Naive thymus-derived CD4-positive, alpha-beta T cell (primary cell): Measurements from ENCODE around the gene MRPS27. TPM values are rescaled to one million over a fixed set of nuclear protein-coding genes. Genes with fewer than 3 reads are reported as not detected.

Source experiments
- ATAC-seq: fragments of 150-1000 bp; cut with Tn5 transposase; 2 replicates; pipeline ENCODE4 v1.10.0; 2021; ENCODE audit warnings: mild to moderate bottlenecking, moderate library complexity
- CTCF ChIA-PET: fragments of 350-600 bp; sonication (Branson Sonifier 250); formaldehyde crosslinking; loops from one replicate; lab custom pipeline; 2021; ENCODE audit warnings: antibody characterized with exemption; lab: Charles Lee
- POLR2A ChIA-PET: fragments of 350-600 bp; sonication (Branson Sonifier 250); formaldehyde crosslinking; loops from one replicate; lab custom pipeline; 2021; ENCODE audit warnings: antibody characterized with exemption, inconsistent platforms; lab: Charles Lee
- DNase-seq, 9 donors: peaks; one replicate each; pipeline versions ENCODE4 v3.0.0 to v3.0.0-alpha.2; 2020 to 2022; ENCODE audit warnings: mixed read lengths in 1 of 9
- H3K27ac ChIP-seq: one replicate; pipeline ENCODE4 v1.7.0; 2013; ENCODE audit warnings: mild to moderate bottlenecking, low read depth, low read length, moderate library complexity
- H3K27me3 ChIP-seq, 2 donors: one replicate each; pipeline ENCODE4 v1.7.0; 2013; ENCODE audit warnings: low read length in 2 of 2, mild to moderate bottlenecking in 2 of 2, moderate library complexity in 2 of 2; ENCODE audit not compliant: control insufficient read depth in 2 of 2, insufficient read depth in 2 of 2
- H3K36me3 ChIP-seq, 3 experiments: 1 replicate in 2 of 3; 2 replicates in 1 of 3; pipeline ENCODE4 v1.7.0; 2013; ENCODE audit warnings: low read length in 3 of 3, mild to moderate bottlenecking in 3 of 3, moderate library complexity in 1 of 3; ENCODE audit not compliant: insufficient read depth in 3 of 3, control insufficient read depth in 2 of 3
- H3K4me1 ChIP-seq, 2 donors: one replicate each; pipeline ENCODE4 v1.7.0; 2013; ENCODE audit warnings: low read length in 2 of 2, mild to moderate bottlenecking in 2 of 2, moderate library complexity in 1 of 2; ENCODE audit not compliant: control insufficient read depth in 2 of 2, insufficient read depth in 2 of 2
- H3K4me3 ChIP-seq: 2 replicates; pipeline ENCODE4 v1.7.0; 2013; ENCODE audit warnings: mild to moderate bottlenecking, low read length
- H3K9me3 ChIP-seq, 3 experiments: 1 replicate in 2 of 3; 2 replicates in 1 of 3; pipeline ENCODE4 v1.7.0; 2013; ENCODE audit warnings: low read length in 3 of 3; ENCODE audit not compliant: control insufficient read depth in 2 of 3
- H3K27ac Mint-ChIP-seq, 9 donors: one replicate each; pipeline ENCODE4 v1.8.0; 2020 to 2022; ENCODE audit warnings: mixed read lengths in 9 of 9, mild to moderate bottlenecking in 8 of 9, moderate library complexity in 5 of 9, inconsistent platforms in 2 of 9
- H3K27me3 Mint-ChIP-seq, 5 donors: one replicate each; pipeline ENCODE4 v1.8.0; 2021 to 2022; ENCODE audit warnings: mixed read lengths in 5 of 5, mild to moderate bottlenecking in 1 of 5
- H3K36me3 Mint-ChIP-seq, 5 donors: one replicate each; pipeline ENCODE4 v1.8.0; 2020 to 2022; ENCODE audit warnings: mixed read lengths in 5 of 5, mild to moderate bottlenecking in 3 of 5, inconsistent platforms in 1 of 5
- H3K4me1 Mint-ChIP-seq, 7 donors: one replicate each; pipeline ENCODE4 v1.8.0; 2020 to 2022; ENCODE audit warnings: mixed read lengths in 7 of 7, mild to moderate bottlenecking in 3 of 7, inconsistent platforms in 1 of 7
- H3K4me3 Mint-ChIP-seq, 10 donors: one replicate each; pipeline ENCODE4 v1.8.0; 2020 to 2022; ENCODE audit warnings: mild to moderate bottlenecking in 10 of 10, mixed read lengths in 10 of 10, moderate library complexity in 6 of 10, inconsistent platforms in 2 of 10
- H3K9me3 Mint-ChIP-seq, 11 donors: one replicate each; pipeline ENCODE4 v1.8.0; 2020 to 2022; ENCODE audit warnings: mixed read lengths in 11 of 11, mild to moderate bottlenecking in 4 of 11, inconsistent platforms in 1 of 11, moderate library complexity in 1 of 11
- intact Hi-C, 2 donors: fragments of 100-400 bp; cut with micrococcal nuclease; formaldehyde crosslinking; loops; one replicate each; pipeline ENCODE4 v1.15.1; 2023
- polyA plus RNA-seq, 2 donors: library from polyadenylated mRNA; unstranded; fragments of 300-500 nt; fragmentation: Illumina TruSeq; gene quantifications; one replicate each; pipeline ENCODE4 v1.2.3, GENCODE V29; 2021
- total RNA-seq, 6 experiments: library from RNA in 5 of 6; stranded (reverse) in 5 of 6; gene quantifications; 1 replicate in 5 of 6; 2 replicates in 1 of 6; pipeline ENCODE4 v1.2.3 and lab custom pipeline; 2021 to 2026

MRPS27 gene
- total and polyA plus RNA-seq, 7 experiments from 2014 or later, result 35.2 to 54.0 (median 39.5) TPM

DNA sequence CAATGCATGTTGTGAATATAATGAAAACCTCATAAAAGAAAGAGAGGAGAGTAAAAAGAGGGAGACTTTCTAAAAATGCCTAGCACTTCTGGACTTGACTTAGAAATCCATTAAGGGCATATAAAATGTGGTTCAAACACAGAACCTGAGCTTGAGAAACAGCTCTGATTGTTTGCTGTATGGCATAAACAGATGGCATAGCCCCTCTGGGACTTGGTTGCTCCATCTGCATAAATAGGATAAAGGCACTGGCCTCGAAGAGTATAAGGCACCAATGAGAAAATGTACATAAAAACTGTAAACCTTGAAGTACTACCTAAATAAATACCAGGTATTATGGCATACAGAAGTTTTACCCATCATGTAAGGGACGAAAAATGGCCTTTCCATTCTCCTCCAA, 23.8 kb downstream of the MRPS27 start:
- Histone ChIP-seq H3K4me3 (no peak overlapping the region), H3K36me3 (peaks cover 0 to 12% (median 4%) of the 10 kb centered on the region in 3 experiments), H3K4me1 (peaks cover 0 to 4% of the 10 kb centered on the region in 2 donors), H3K27me3 (no peaks in the 10 kb centered on the region), H3K9me3 (no peaks in the 10 kb centered on the region), H3K27ac (no peak overlapping the region)
- Mint-ChIP-seq H3K27me3 (no peaks in the 10 kb centered on the region), H3K27ac (no peak overlapping the region), H3K4me1 (peaks cover 16 to 31% (median 19%) of the 10 kb centered on the region in 7 donors), H3K4me3 (no peak overlapping the region), H3K36me3 (peaks cover 15 to 50% (median 25%) of the 10 kb centered on the region in 5 donors), H3K9me3 (no peaks in the 10 kb centered on the region)
- CTCF ChIA-PET, result interaction anchor here (0.7 kb wide), 1 partner anchor 741 kb away, joined by 4 read pairs; no protein-coding TSS in a partner anchor
- POLR2A ChIA-PET, result interaction anchor here (0.6 to 0.7 kb wide), 2 partner anchors 16 to 24 kb away, joined by 4 read pairs; partner anchors contain the start of genes MRPS27 and PTCD2
- no peak for ATAC-seq
- intact Hi-C loops, result no loop called here
- no peak for DNase-seq

DNA sequence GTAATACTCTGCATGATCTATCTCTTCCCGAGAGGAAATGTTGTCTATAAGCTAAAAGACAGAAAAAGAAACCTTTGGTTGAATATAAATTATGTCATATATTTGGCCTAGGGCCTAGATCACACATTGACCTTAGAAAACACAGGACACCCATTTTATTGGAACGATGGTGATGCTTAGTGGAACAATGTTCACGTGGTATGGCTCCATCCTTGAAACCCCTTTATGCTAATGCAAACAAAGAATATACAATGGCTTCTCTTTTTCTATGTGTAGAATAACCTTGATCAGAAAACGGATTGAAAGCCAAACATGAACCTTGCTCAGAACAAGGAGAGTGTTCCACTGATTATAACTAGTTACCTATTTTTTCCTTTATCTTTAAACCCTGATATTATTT, 24.5 kb downstream of the MRPS27 start:
- Mint-ChIP-seq H3K4me1 (peaks cover 10 to 23% (median 16%) of the 10 kb centered on the region in 7 donors), H3K27ac (no peak overlapping the region), H3K36me3 (peaks cover 15 to 50% (median 25%) of the 10 kb centered on the region in 5 donors), H3K4me3 (no peak overlapping the region), H3K27me3 (no peaks in the 10 kb centered on the region), H3K9me3 (no peaks in the 10 kb centered on the region)
- intact Hi-C loops, result no loop called here
- ChIA-PET POLR2A (no interaction called here), CTCF (no interaction called here)
- ATAC-seq (no peak), DNase-seq (no peak)
- H3K27ac ChIP-seq, result no peak overlapping the region
- no peaks in the 10 kb centered on the region for H3K27me3 ChIP-seq
- H3K36me3 ChIP-seq, result peaks cover 0 to 12% (median 4%) of the 10 kb centered on the region in 3 experiments
- peaks cover 0 to 4% of the 10 kb centered on the region in 2 donors for H3K4me1 ChIP-seq
- no peak overlapping the region for H3K4me3 ChIP-seq
- no peaks in the 10 kb centered on the region for H3K9me3 ChIP-seq

- ATAC-seq, result no peak
- no peaks in the 10 kb centered on the region for H3K9me3 Mint-ChIP-seq
- DNase-seq, result no peak
- H3K27me3 Mint-ChIP-seq, result no peaks in the 10 kb centered on the region
- ChIA-PET CTCF (no interaction called here), POLR2A (no interaction called here)
- intact Hi-C loops, result no loop called here
- Histone ChIP-seq H3K9me3 (no peaks in the 10 kb centered on the region), H3K4me1 (peaks cover 0 to 4% of the 10 kb centered on the region in 2 donors), H3K27ac (no peak overlapping the region), H3K27me3 (no peaks in the 10 kb centered on the region), H3K4me3 (no peak overlapping the region), H3K36me3 (peaks cover 0 to 22% (median 4%) of the 10 kb centered on the region in 3 experiments)
- H3K27ac Mint-ChIP-seq, result no peak overlapping the region
- peaks cover 7 to 52% (median 24%) of the 10 kb centered on the region in 5 donors for H3K36me3 Mint-ChIP-seq
- H3K4me3 Mint-ChIP-seq, result no peak overlapping the region
- peaks cover 0 to 13% (median 6%) of the 10 kb centered on the region in 7 donors for H3K4me1 Mint-ChIP-seq
Measured at GRCh38 chr5:72294473-72294872, 25.6 kb downstream of the MRPS27 start.

GRCh38 chr5:72293495-72294055, 26.5 kb downstream of the MRPS27 start:
- intact Hi-C loops, result no loop called here
- ATAC-seq (no peak), DNase-seq (no peak)
- Mint-ChIP-seq H3K4me3 (no peak overlapping the region), H3K36me3 (peaks cover 7 to 50% (median 27%) of the 10 kb centered on the region in 5 donors), H3K27ac (no peak overlapping the region), H3K27me3 (no peaks in the 10 kb centered on the region), H3K9me3 (no peaks in the 10 kb centered on the region), H3K4me1 (peaks cover 0 to 9% (median 5%) of the 10 kb centered on the region in 7 donors)
- ChIA-PET CTCF (no interaction called here), POLR2A (no interaction called here)
- Histone ChIP-seq H3K9me3 (no peaks in the 10 kb centered on the region), H3K27me3 (no peaks in the 10 kb centered on the region), H3K4me3 (no peak overlapping the region), H3K4me1 (peaks cover 0 to 4% of the 10 kb centered on the region in 2 donors), H3K36me3 (peaks cover 0 to 24% (median 4%) of the 10 kb centered on the region in 3 experiments), H3K27ac (no peak overlapping the region)

GRCh38 chr5:72292411-72292810, 27.6 kb downstream of the MRPS27 start:
- H3K9me3 Mint-ChIP-seq, result no peaks in the 10 kb centered on the region
- H3K27me3 Mint-ChIP-seq, result no peaks in the 10 kb centered on the region
- no peak overlapping the region for H3K27ac Mint-ChIP-seq
- Histone ChIP-seq H3K27ac (no peak overlapping the region), H3K36me3 (peaks cover 0 to 24% (median 4%) of the 10 kb centered on the region in 3 experiments), H3K4me1 (no peaks in the 10 kb centered on the region), H3K4me3 (no peak overlapping the region), H3K27me3 (no peaks in the 10 kb centered on the region), H3K9me3 (no peaks in the 10 kb centered on the region)
- POLR2A ChIA-PET, result no interaction called here
- DNase-seq (no peak), ATAC-seq (no peak)
- CTCF ChIA-PET, result interaction anchor here (0.7 kb wide), 1 partner anchor 253 kb away, joined by 3 read pairs; no protein-coding TSS in a partner anchor
- intact Hi-C loops, result no loop called here
- peaks cover 0 to 5% (median 0%) of the 10 kb centered on the region in 7 donors for H3K4me1 Mint-ChIP-seq
- H3K4me3 Mint-ChIP-seq, result no peak overlapping the region
- H3K36me3 Mint-ChIP-seq, result peaks cover 10 to 58% (median 33%) of the 10 kb centered on the region in 5 donors

DNA sequence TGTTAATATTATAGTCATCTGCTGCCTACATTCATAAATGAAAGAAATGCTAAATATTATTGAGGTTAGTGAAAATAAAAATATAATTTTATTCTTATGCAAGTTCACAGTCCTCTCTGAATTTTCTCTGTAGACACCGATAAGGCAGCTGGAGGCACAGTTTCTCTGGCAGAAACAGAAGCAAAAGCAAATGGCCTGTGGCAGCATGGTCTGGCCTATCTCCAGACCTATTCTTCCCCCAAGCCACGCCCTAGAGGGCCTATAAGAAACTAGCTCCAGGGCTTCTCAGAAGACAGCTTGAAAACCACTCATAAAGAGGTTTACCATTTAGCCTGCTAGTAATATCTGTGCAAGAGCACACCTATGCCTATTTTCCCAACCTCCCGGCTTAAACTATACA, 28.4 kb downstream of the MRPS27 start:
- H3K4me1 ChIP-seq, result no peaks in the 10 kb centered on the region
- no peak overlapping the region for H3K27ac Mint-ChIP-seq
- no peaks in the 10 kb centered on the region for H3K27me3 ChIP-seq
- H3K27ac ChIP-seq, result no peak overlapping the region
- no peaks in the 10 kb centered on the region for H3K9me3 Mint-ChIP-seq
- H3K27me3 Mint-ChIP-seq, result no peaks in the 10 kb centered on the region
- ChIA-PET POLR2A (no interaction called here), CTCF (interaction anchor here (0.7 kb wide), 1 partner anchor 252 kb away, joined by 3 read pairs; no protein-coding TSS in a partner anchor)
- DNase-seq (no peak), ATAC-seq (no peak)
- no peak overlapping the region for H3K4me3 ChIP-seq
- H3K4me1 Mint-ChIP-seq, result peaks cover 0 to 5% (median 0%) of the 10 kb centered on the region in 7 donors
- peaks cover 0 to 24% (median 4%) of the 10 kb centered on the region in 3 experiments for H3K36me3 ChIP-seq
- H3K4me3 Mint-ChIP-seq, result no peak overlapping the region
- intact Hi-C loops, result no loop called here
- peaks cover 10 to 57% (median 36%) of the 10 kb centered on the region in 5 donors for H3K36me3 Mint-ChIP-seq
- no peaks in the 10 kb centered on the region for H3K9me3 ChIP-seq
